IgD-negative memory B cell (primary cell): ENCODE results near the gene CEP43. TPM values are rescaled to one million over a fixed set of nuclear protein-coding genes. Genes with fewer than 3 reads are reported as not detected.

ENCODE experiments used
- H3K27ac Mint-ChIP-seq, 3 donors: one replicate each; pipeline ENCODE4 v1.8.0; 2020 to 2022; ENCODE audit warnings: mild to moderate bottlenecking in 3 of 3, mixed read lengths in 3 of 3, moderate library complexity in 1 of 3
- H3K27me3 Mint-ChIP-seq: one replicate; pipeline ENCODE4 v1.8.0; 2021; ENCODE audit warnings: mixed read lengths
- H3K36me3 Mint-ChIP-seq: one replicate; pipeline ENCODE4 v1.8.0; 2020; ENCODE audit warnings: mild to moderate bottlenecking, mixed read lengths
- H3K4me1 Mint-ChIP-seq, 3 donors: one replicate each; pipeline ENCODE4 v1.8.0; 2020 to 2022; ENCODE audit warnings: mixed read lengths in 3 of 3, mild to moderate bottlenecking in 1 of 3
- H3K4me3 Mint-ChIP-seq, 4 donors: one replicate each; pipeline ENCODE4 v1.8.0; 2020 to 2022; ENCODE audit warnings: mild to moderate bottlenecking in 4 of 4, mixed read lengths in 4 of 4, moderate library complexity in 3 of 4
- H3K9me3 Mint-ChIP-seq, 3 donors: one replicate each; pipeline ENCODE4 v1.8.0; 2020 to 2021; ENCODE audit warnings: mixed read lengths in 3 of 3, mild to moderate bottlenecking in 1 of 3
- polyA plus RNA-seq: library from polyadenylated mRNA; unstranded; fragments of 300-500 nt; fragmentation: Illumina TruSeq; gene quantifications from one replicate; pipeline ENCODE4 v1.2.3, GENCODE V29; 2021

The CEP43 gene
- polyA plus RNA-seq, 1 donor from 2014 or later: 4.4 TPM

DNA sequence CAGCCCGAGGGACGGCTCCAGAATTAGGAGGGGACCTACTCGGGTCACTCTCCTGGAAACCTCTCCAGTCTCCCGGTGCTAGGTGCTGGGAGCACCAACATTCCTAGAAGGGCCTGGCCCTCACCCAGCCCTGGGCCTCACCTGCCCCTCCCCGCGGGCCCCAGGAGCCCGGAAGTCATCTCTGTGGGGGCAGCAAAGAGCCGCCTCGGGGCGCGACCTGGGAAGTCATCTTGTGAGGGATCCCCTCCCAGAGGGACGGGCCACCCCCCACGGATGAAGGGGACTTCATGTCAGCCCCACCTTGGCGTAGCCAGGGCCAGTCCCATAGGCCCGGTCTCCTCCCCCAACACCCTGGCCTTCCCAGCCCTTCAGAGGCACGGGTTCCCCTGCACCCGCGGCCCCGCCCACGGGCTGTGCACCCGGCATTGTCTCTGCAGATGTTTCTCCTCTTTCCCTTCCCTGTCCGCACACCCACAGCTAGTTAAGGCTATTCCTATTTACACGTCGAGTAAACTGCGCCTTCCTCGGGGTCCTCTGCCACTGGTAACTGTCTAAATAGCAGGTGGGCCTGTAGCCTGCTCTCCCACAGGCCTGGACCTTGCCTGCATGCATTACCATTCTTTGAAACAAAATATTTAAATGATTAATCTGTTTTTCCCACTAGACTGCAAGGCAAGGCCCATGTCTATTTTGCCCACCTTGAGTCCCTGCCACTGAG, 42.0 kb upstream of the CEP43 start:
- Mint-ChIP-seq H3K36me3 (peaks cover 2% of the 10 kb centered on the region), H3K4me1 (peaks cover 42 to 57% (median 48%) of the 10 kb centered on the region in 3 donors), H3K27me3 (no peaks in the 10 kb centered on the region), H3K9me3 (no peaks in the 10 kb centered on the region), H3K27ac (peak overlapping the region; percentile 100), H3K4me3 (peak overlapping the region; percentile 95 to 98 (median 97))

DNA sequence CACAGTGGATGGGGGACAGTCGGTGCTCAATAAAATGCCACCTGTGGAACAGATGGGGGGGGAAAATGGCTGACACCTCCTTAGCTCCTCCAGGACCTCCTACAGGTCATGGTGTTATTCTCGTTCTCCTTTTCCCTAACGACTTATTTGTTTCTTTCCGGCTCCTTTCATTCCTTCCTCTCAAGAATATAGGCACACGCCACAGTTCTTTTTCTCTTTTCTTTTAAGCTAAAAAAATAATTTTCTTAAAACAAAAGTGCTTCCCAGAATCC, 41.5 kb upstream of the CEP43 start:
- no peaks in the 10 kb centered on the region for H3K9me3 Mint-ChIP-seq
- H3K36me3 Mint-ChIP-seq: peaks cover 2% of the 10 kb centered on the region
- H3K4me1 Mint-ChIP-seq: peaks cover 42 to 54% (median 44%) of the 10 kb centered on the region in 3 donors
- peak overlapping the region; percentile 95 to 98 (median 97) for H3K4me3 Mint-ChIP-seq
- H3K27me3 Mint-ChIP-seq: no peaks in the 10 kb centered on the region
- H3K27ac Mint-ChIP-seq: peak overlapping the region; percentile 100

- H3K4me1 Mint-ChIP-seq: peaks cover 39 to 44% (median 42%) of the 10 kb centered on the region in 3 donors
Measured at GRCh38 chr6:166958926-166959861, 40.0 kb upstream of the CEP43 start.

DNA sequence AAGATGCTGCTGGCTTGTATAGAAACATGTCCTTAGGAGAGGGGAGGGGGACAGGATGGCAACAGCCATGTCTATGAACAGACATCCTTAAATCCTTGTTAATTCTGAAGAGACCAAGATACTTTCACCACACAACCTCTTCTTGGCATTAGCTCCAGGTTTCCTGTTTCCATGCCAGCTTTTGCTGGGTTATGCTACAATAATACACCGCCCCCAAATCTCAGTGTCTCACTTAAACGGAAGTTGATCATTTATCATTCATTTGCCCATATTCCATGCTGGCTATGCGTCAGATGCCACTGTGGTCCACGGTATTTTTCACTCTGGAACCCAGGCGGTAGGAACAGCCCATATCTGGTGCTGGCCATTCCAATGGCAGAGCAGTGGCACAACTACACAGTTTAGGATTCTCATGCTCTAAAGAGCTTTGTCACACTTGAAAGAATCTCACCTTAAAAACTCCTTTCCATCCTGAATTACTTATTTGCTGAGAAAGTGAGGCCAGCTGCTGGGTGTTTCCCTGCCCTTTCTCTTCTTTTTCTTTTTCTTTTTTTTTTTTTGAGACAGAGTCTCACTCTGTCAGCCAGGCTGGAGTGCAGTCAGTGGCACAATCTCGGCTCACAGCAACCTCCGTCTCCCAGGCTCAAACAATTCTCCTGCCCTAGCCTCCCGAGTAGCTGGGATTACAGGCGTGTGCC, 39.1 kb upstream of the CEP43 start:
- H3K9me3 Mint-ChIP-seq: no peaks in the 10 kb centered on the region
- H3K4me1 Mint-ChIP-seq: peaks cover 38 to 42% (median 41%) of the 10 kb centered on the region in 3 donors

More at GRCh38 chr6:166958926-166959861, 40.0 kb upstream of the CEP43 start:
- Mint-ChIP-seq H3K36me3 (peaks cover 2% of the 10 kb centered on the region), H3K27me3 (no peaks in the 10 kb centered on the region), H3K27ac (peak overlapping the region; percentile 100), H3K4me3 (peak overlapping the region; percentile 95 to 98 (median 97)), H3K9me3 (no peaks in the 10 kb centered on the region)

GRCh38 chr6:166960609-166960978, 38.6 kb upstream of the CEP43 start:
- no peaks in the 10 kb centered on the region for H3K27me3 Mint-ChIP-seq
- H3K9me3 Mint-ChIP-seq: no peaks in the 10 kb centered on the region
- peak overlapping the region; percentile 67 to 100 (median 100) for H3K27ac Mint-ChIP-seq
- peaks cover 35 to 40% (median 39%) of the 10 kb centered on the region in 3 donors for H3K4me1 Mint-ChIP-seq
- no peaks in the 10 kb centered on the region for H3K36me3 Mint-ChIP-seq
- peak overlapping the region in 3 of 4 donors; percentile 12 to 98 (median 70) for H3K4me3 Mint-ChIP-seq

More for the DNA sequence above, 39.1 kb upstream of the CEP43 start:
- H3K36me3 Mint-ChIP-seq: peaks cover 2% of the 10 kb centered on the region
- peak overlapping the region; percentile 95 to 98 (median 97) for H3K4me3 Mint-ChIP-seq
- H3K27ac Mint-ChIP-seq: peak overlapping the region; percentile 100
- no peaks in the 10 kb centered on the region for H3K27me3 Mint-ChIP-seq

DNA sequence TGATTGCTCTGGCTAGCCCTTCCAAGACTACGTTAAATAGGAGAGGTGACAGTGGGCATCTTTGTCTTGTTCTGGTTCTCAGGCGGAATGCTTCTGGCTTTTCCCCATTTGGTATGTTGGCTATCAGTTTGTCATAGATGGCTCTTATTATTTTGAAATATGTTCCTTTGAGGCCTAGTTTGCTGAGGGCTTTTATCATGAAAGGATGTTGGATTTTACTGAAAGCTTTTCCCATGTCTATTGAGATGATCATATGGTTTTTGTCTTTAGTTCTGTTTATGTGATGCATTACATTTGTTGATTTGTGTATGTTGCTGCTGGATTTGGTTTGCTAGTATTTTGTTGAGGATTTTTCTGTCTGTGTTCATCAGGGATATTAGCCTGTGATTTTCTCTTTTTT, 32.9 kb upstream of the CEP43 start:
- peaks cover 13 to 29% (median 16%) of the 10 kb centered on the region in 3 donors for H3K4me1 Mint-ChIP-seq
- no peak overlapping the region for H3K4me3 Mint-ChIP-seq
- H3K9me3 Mint-ChIP-seq: peaks cover 0 to 2% (median 0%) of the 10 kb centered on the region in 3 donors
- H3K36me3 Mint-ChIP-seq: peaks cover 6% of the 10 kb centered on the region
- H3K27ac Mint-ChIP-seq: peak overlapping the region in 2 of 3 donors; percentile 21 to 53
- no peaks in the 10 kb centered on the region for H3K27me3 Mint-ChIP-seq

- peak overlapping the region in 1 of 4 donors; percentile 24 for H3K4me3 Mint-ChIP-seq
- H3K9me3 Mint-ChIP-seq: peaks cover 0 to 2% (median 0%) of the 10 kb centered on the region in 3 donors
- H3K27ac Mint-ChIP-seq: peak overlapping the region in 2 of 3 donors; percentile 37 to 46
- H3K27me3 Mint-ChIP-seq: no peaks in the 10 kb centered on the region
- peaks cover 9 to 22% (median 9%) of the 10 kb centered on the region in 3 donors for H3K4me1 Mint-ChIP-seq
- H3K36me3 Mint-ChIP-seq: peaks cover 7% of the 10 kb centered on the region
Measured at GRCh38 chr6:166969390-166970002, 29.7 kb upstream of the CEP43 start.

DNA sequence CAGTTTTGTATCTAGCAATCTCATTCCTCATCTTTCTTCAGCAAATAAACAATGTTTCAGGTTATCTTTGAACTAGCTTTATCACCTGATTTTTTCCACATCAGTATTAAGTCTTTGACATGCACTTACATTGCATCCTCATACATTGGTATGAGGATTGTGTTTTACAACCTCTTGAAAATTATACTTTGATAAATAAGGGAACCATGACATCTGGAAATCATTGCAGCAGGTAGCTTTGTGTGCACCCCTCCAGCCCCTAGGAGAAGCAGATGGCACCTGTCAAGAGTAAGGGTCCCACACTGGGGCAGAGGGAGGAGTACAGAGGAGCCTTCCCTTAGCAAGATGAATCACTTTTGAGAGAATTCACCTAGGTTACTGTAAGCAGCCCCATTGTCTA, 29.1 kb upstream of the CEP43 start:
- Mint-ChIP-seq H3K27ac (no peak overlapping the region), H3K27me3 (no peaks in the 10 kb centered on the region), H3K4me1 (peaks cover 6 to 19% (median 7%) of the 10 kb centered on the region in 3 donors), H3K4me3 (peak overlapping the region in 2 of 4 donors; percentile 41 to 63), H3K9me3 (peaks cover 0 to 2% (median 0%) of the 10 kb centered on the region in 3 donors), H3K36me3 (peaks cover 7% of the 10 kb centered on the region)

DNA sequence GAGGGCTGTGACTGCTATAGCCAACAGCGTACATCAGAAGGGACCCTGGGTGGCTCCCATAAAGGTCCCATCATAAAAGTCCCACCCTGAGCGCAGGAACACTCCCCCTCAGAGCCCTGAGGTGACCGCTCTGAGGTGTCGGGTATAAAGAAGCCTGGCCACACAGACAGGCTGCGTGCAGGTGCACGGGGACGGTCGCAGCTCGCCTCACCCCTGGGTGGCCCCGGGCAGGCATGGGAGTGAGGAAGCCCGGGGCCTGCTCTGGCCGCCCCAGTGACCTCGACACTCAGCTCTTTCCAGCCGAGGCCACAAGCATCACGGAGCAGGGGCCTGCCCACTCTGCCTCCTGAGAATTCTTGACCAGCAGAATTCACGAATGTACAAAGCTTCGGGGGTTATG, 28.4 kb upstream of the CEP43 start:
- H3K4me3 Mint-ChIP-seq: no peak overlapping the region
- peaks cover 0 to 2% (median 0%) of the 10 kb centered on the region in 3 donors for H3K9me3 Mint-ChIP-seq
- no peaks in the 10 kb centered on the region for H3K27me3 Mint-ChIP-seq
- H3K4me1 Mint-ChIP-seq: peaks cover 6 to 19% (median 7%) of the 10 kb centered on the region in 3 donors
- peaks cover 7% of the 10 kb centered on the region for H3K36me3 Mint-ChIP-seq
- no peak overlapping the region for H3K27ac Mint-ChIP-seq

- Mint-ChIP-seq H3K4me1 (peaks cover 6 to 17% (median 7%) of the 10 kb centered on the region in 3 donors), H3K27ac (no peak overlapping the region), H3K27me3 (no peaks in the 10 kb centered on the region), H3K9me3 (peaks cover 0 to 2% (median 0%) of the 10 kb centered on the region in 3 donors), H3K4me3 (no peak overlapping the region), H3K36me3 (peaks cover 5% of the 10 kb centered on the region)
Measured at GRCh38 chr6:166971271-166971670, 27.9 kb upstream of the CEP43 start.

DNA sequence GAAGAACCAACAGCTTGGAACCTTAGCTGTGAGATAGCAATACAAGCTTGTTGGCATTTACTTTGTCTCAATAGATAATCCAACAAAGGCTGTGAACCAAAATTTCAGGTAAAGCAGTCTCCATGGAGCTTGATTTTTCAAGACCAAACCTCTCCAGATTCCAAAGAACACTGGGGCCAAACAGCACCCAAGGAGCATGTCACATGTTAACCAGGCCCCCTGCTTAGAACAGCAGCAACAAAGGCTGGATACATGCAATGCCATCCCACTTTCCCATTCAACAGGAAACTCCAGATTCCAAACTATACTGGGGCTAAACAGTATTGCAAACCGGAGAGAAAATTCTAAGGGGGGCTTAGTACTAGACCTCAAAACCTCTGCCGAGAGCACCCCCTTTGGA, 27.1 kb upstream of the CEP43 start:
- H3K36me3 Mint-ChIP-seq: peaks cover 3% of the 10 kb centered on the region
- H3K27me3 Mint-ChIP-seq: no peaks in the 10 kb centered on the region
- no peaks in the 10 kb centered on the region for H3K9me3 Mint-ChIP-seq
- H3K27ac Mint-ChIP-seq: no peak overlapping the region
- H3K4me1 Mint-ChIP-seq: peaks cover 3 to 12% (median 7%) of the 10 kb centered on the region in 3 donors
- no peak overlapping the region for H3K4me3 Mint-ChIP-seq

- no peaks in the 10 kb centered on the region for H3K27me3 Mint-ChIP-seq
- H3K4me1 Mint-ChIP-seq: no peaks in the 10 kb centered on the region
- no peak overlapping the region for H3K4me3 Mint-ChIP-seq
- H3K27ac Mint-ChIP-seq: no peak overlapping the region
- H3K36me3 Mint-ChIP-seq: peaks cover 7% of the 10 kb centered on the region
- no peaks in the 10 kb centered on the region for H3K9me3 Mint-ChIP-seq
Measured at GRCh38 chr6:166976636-166977035, 22.6 kb upstream of the CEP43 start.

GRCh38 chr6:166977621-166978525, 21.3 kb upstream of the CEP43 start:
- peak overlapping the region in 1 of 4 donors; percentile 44 for H3K4me3 Mint-ChIP-seq
- H3K4me1 Mint-ChIP-seq: no peaks in the 10 kb centered on the region
- H3K9me3 Mint-ChIP-seq: no peaks in the 10 kb centered on the region
- H3K36me3 Mint-ChIP-seq: peaks cover 6% of the 10 kb centered on the region
- H3K27me3 Mint-ChIP-seq: no peaks in the 10 kb centered on the region
- H3K27ac Mint-ChIP-seq: peak overlapping the region in 1 of 3 donors; percentile 8
